HepG2 (cell line): ENCODE measurements around the gene BFSP1. TPM values are rescaled to one million over a fixed set of nuclear protein-coding genes. Genes with fewer than 3 reads are reported as not detected.

Experiments used
- ATF7-NPFF ChIP-seq: sonication (generic); formaldehyde crosslinking; IDR thresholded peaks from 2 replicates; pipeline ENCODE4 v1.8.1; 2023; ENCODE audit warnings: mild to moderate bottlenecking, low read depth, missing genetic modification reagents, moderate library complexity
- CENPX ChIP-seq: sonication (generic); formaldehyde crosslinking; IDR thresholded peaks from 2 replicates; pipeline ENCODE4 v1.9.0; 2021; ENCODE audit warnings: mild to moderate bottlenecking, missing genetic modification reagents, moderate library complexity
- HNRNPH1 ChIP-seq: fragments of 200-400 bp; formaldehyde crosslinking; optimal IDR thresholded peaks from 2 replicates; pipeline ENCODE3; 2017; ENCODE audit warnings: mild to moderate bottlenecking, low read depth, low read length
- ONECUT2 ChIP-seq: sonication (generic); formaldehyde crosslinking; IDR thresholded peaks from 2 replicates; pipeline ENCODE4 v1.4.0; 2020; ENCODE audit warnings: missing genetic modification reagents
- PHF5A ChIP-seq: IDR thresholded peaks from one replicate; pipeline ENCODE4 v1.6.1; 2018; ENCODE audit warnings: low read depth, missing genetic modification reagents; ENCODE audit not compliant: unreplicated experiment
- SP140L ChIP-seq: sonication (generic); formaldehyde crosslinking; IDR thresholded peaks from 2 replicates; pipeline ENCODE4 v1.4.0; 2020; ENCODE audit warnings: missing genetic modification reagents, borderline replicate concordance
- ZBTB25 ChIP-seq: IDR thresholded peaks from 2 replicates; pipeline ENCODE4 v1.6.1; 2018; ENCODE audit warnings: missing genetic modification reagents
- ZNF143 ChIP-seq: sonication (generic); formaldehyde crosslinking; IDR thresholded peaks from 2 replicates; pipeline ENCODE4 v1.4.0; 2020; ENCODE audit warnings: missing genetic modification reagents
- ZNF512B ChIP-seq: sonication (generic); formaldehyde crosslinking; IDR thresholded peaks from 2 replicates; pipeline ENCODE4 v1.5.1; 2020; ENCODE audit warnings: missing genetic modification reagents, mild to moderate bottlenecking, borderline replicate concordance
- ZNF646 ChIP-seq: sonication (generic); formaldehyde crosslinking; IDR thresholded peaks from 2 replicates; pipeline ENCODE4 v1.9.0; 2021; ENCODE audit warnings: mild to moderate bottlenecking, missing genetic modification reagents
- ZNF704 ChIP-seq: sonication (generic); formaldehyde crosslinking; IDR thresholded peaks from 2 replicates; pipeline ENCODE4 v1.8.1; 2023; ENCODE audit warnings: mild to moderate bottlenecking, inconsistent platforms, moderate library complexity, missing genetic modification reagents, borderline replicate concordance
- polyA plus RNA-seq, 8 experiments: library from polyadenylated mRNA; depleted of rRNA in 3 of 8; stranded (reverse) in 7 of 8; unstranded in 1 of 8; fragments of >200 nt; fragmentation: Illumina TruSeq in 4 of 8; extraction: Trizol in 4 of 8; gene quantifications; 2 replicates each; pipeline versions ENCODE4 v1.2.1 to v1.2.3, GENCODE V29; 2011 to 2016; ENCODE audit warnings: low read depth in 4 of 8, missing spikeins in 1 of 8, mixed read lengths in 1 of 8; ENCODE audit not compliant: insufficient read depth in 1 of 8
- total RNA-seq, 5 experiments: library from RNA; depleted of rRNA; stranded (reverse); fragments of >200 nt; fragmentation: Illumina TruSeq; extraction: Trizol; gene quantifications; 2 replicates each; pipeline ENCODE4 v1.2.3, GENCODE V29; 2016; ENCODE audit warnings: low read depth in 1 of 5

The BFSP1 gene
- total and polyA plus RNA-seq, 2 of the 13 experiments (the other 11 are each of a cell fraction or from before 2014, with no cell fraction given), result 0.22 to 0.26 TPM

- TF ChIP-seq ZNF646 (CRISPR knock-in tag) (no peak), ZBTB25 (CRISPR knock-in tag) (peak; percentile 74; the same call in 1 of the 2 replicates), ONECUT2 (CRISPR knock-in tag) (no peak), SP140L (CRISPR knock-in tag) (no peak), ZNF704 (CRISPR knock-in tag) (no peak), ATF7-NPFF (CRISPR knock-in tag) (peak; percentile 79; the same call in 1 of the 2 replicates), HNRNPH1 (no peak), ZNF512B (CRISPR knock-in tag) (peak; percentile 16; the same call in 1 of the 2 replicates), PHF5A (CRISPR knock-in tag) (no peak), ZNF143 (CRISPR knock-in tag) (no peak), CENPX (CRISPR knock-in tag) (no peak)
Measured at GRCh38 chr20:17530716-17531664, at the start of gene BFSP1 (continued).
